PC-3 (cell line): ENCODE data around the gene ZDHHC13.

ENCODE experiments used
- EZH2 ChIP-seq: fragments of 300-600 bp; sonication (generic); IDR thresholded peaks from one replicate; pipeline ENCODE4 v1.6.1; 2017; ENCODE audit warnings: antibody characterized with exemption, mild to moderate bottlenecking, low read length; ENCODE audit not compliant: unreplicated experiment
- EZH2phosphoT487 ChIP-seq: fragments of 300-600 bp; sonication (generic); IDR thresholded peaks from 2 replicates; pipeline ENCODE4 v1.6.1; 2018; ENCODE audit warnings: mild to moderate bottlenecking, antibody characterized with exemption, low read length, borderline replicate concordance
- TF ChIP-seq, protein P1 (sequence below): fragments of 300-600 bp; sonication (generic); conservative IDR thresholded peaks from 2 replicates; pipeline ENCODE4 v1.5.1; 2017; ENCODE audit warnings: antibody characterized with exemption, low read depth, mild to moderate bottlenecking, low read length

DNA sequence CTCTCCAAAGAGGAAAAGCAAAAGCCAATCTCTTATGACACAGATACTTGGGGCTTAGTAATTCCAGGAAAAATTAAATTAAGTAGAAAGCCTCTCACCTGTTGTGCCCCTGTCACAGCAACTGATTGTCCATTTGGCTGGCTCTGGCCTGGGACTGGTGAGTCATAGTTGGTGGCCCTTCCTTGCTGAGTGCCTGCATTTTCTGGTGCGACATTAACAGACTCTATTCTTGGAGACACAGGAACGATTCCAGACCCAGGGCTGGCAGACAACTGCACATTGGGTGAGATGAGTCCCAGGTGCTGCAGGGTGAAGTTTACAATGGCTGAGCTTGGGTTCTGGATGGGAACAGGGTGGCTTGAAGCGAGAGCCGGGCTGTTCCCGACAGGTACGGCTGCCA lies 108.2 kb downstream of the ZDHHC13 start:
- TF ChIP-seq, protein P1, sequence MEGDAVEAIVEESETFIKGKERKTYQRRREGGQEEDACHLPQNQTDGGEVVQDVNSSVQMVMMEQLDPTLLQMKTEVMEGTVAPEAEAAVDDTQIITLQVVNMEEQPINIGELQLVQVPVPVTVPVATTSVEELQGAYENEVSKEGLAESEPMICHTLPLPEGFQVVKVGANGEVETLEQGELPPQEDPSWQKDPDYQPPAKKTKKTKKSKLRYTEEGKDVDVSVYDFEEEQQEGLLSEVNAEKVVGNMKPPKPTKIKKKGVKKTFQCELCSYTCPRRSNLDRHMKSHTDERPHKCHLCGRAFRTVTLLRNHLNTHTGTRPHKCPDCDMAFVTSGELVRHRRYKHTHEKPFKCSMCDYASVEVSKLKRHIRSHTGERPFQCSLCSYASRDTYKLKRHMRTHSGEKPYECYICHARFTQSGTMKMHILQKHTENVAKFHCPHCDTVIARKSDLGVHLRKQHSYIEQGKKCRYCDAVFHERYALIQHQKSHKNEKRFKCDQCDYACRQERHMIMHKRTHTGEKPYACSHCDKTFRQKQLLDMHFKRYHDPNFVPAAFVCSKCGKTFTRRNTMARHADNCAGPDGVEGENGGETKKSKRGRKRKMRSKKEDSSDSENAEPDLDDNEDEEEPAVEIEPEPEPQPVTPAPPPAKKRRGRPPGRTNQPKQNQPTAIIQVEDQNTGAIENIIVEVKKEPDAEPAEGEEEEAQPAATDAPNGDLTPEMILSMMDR, result no peak
- TF ChIP-seq EZH2, result no peak
- TF ChIP-seq EZH2phosphoT487, result no peak
